Measurements from ENCODE around the gene KSR2. TPM values are rescaled to one million over a fixed set of nuclear protein-coding genes. Genes with fewer than 3 reads are reported as not detected.

The KSR2 gene
- total RNA-seq, 1 donor from 2014 or later, result not detected

DNA sequence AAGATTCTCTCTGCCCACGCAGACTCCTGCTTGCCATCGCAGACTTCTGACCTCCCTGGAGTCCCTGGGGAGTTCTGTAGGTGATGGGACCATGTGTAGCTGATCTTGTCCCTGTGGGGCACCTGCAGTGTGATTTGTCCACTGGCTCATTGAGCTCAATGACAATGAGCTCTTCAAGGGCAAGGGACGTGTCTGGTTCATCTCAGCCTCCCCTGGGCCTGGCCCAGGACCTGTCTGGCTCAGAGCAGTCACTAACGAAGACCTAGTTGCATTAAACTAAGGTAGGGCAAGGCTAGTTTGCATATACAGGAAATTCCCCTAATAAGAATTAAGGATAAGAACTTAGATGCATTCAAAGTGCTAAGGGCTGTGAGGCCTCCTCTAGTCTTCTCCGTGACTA is 361.8 kb downstream of the KSR2 start:
- FAIRE-seq (no peak), DNase-seq (ENCODE audit: low read depth) (no peak)
- no peaks in the 10 kb centered on the region for H3K27me3 ChIP-seq (ENCODE audit: control insufficient read depth, insufficient read depth, low read length)
- TF ChIP-seq, protein P1, sequence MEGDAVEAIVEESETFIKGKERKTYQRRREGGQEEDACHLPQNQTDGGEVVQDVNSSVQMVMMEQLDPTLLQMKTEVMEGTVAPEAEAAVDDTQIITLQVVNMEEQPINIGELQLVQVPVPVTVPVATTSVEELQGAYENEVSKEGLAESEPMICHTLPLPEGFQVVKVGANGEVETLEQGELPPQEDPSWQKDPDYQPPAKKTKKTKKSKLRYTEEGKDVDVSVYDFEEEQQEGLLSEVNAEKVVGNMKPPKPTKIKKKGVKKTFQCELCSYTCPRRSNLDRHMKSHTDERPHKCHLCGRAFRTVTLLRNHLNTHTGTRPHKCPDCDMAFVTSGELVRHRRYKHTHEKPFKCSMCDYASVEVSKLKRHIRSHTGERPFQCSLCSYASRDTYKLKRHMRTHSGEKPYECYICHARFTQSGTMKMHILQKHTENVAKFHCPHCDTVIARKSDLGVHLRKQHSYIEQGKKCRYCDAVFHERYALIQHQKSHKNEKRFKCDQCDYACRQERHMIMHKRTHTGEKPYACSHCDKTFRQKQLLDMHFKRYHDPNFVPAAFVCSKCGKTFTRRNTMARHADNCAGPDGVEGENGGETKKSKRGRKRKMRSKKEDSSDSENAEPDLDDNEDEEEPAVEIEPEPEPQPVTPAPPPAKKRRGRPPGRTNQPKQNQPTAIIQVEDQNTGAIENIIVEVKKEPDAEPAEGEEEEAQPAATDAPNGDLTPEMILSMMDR (IDR thresholded peaks at IDR 0.05; ENCODE audit: insufficient read depth, low read length, severe bottlenecking), result no peak
- no peaks in the 10 kb centered on the region for H3K36me3 ChIP-seq (ENCODE audit: control insufficient read depth, insufficient read depth, low read length)
- no peak overlapping the region for H3K4me3 ChIP-seq (ENCODE audit: low read depth, low read length)

DNA sequence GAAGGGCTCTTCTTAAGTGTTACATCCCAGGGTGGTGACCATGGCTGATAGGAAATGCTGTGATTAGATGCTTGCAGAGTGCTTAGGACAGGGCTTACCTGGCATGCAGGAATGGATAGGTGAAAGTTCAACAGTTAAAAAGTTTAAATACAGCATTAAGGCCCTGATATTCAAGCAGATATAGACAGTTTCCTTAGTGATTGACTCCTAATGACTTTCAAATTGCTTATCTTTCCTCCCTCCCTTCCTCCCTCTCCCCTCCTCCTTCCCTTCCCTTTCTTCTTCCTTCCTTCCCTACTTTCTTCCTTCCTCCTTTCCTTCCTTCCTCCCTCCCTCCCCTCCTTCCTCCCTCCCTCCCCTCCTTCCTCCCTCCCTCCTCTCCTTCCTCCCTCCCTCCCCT is 362.8 kb downstream of the KSR2 start:
- FAIRE-seq (no peak), DNase-seq (ENCODE audit: low read depth) (no peak)
- Histone ChIP-seq H3K27me3 (ENCODE audit: control insufficient read depth, insufficient read depth, low read length) (no peaks in the 10 kb centered on the region), H3K4me3 (ENCODE audit: low read depth, low read length) (no peak overlapping the region), H3K36me3 (ENCODE audit: control insufficient read depth, insufficient read depth, low read length) (no peaks in the 10 kb centered on the region)
- TF ChIP-seq, protein P1 (IDR thresholded peaks at IDR 0.05; ENCODE audit: insufficient read depth, low read length, severe bottlenecking), result no peak

DNA sequence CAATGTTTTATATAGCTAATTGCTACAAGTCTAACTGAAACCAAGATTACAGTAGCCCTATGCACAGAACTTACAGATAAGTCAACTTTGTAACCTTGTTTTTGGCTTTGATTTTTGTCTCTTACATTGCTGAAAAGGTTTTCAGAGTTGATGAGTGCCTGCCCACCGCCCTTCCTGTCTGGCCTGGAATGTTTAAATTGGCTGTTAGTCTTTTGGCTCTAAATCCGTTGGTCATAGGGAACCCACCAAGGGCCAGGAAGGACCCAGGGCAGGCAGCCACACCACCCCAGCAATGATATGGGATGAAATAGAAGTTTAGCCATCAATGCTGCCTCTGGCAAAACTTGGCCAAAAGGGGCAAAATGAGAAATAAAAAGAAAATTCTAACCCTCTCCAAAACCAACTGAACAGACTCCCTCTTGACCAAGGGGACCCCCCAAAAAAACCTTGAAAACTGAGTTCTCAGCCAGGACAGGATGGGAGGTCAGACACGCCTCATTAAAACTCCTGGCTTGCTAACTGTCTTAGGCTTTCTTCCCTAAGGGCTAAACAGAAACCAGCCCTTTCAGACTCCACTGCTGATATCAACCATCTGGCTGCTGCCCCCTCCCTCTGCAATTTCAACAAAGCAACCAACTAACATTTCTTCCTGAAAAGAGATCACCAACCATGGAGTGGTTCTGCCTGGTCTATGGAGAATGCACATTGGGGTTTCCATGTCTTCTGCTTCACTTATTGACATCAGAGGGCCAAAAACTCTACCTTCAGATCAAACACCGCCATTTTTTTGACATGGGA is 365.3 kb downstream of the KSR2 start:
- TF ChIP-seq, protein P1 (IDR thresholded peaks at IDR 0.05; ENCODE audit: insufficient read depth, low read length, severe bottlenecking), result no peak
- DNase-seq (ENCODE audit: low read depth), result no peak
- no peaks in the 10 kb centered on the region for H3K27me3 ChIP-seq (ENCODE audit: control insufficient read depth, insufficient read depth, low read length)
- H3K36me3 ChIP-seq (ENCODE audit: control insufficient read depth, insufficient read depth, low read length), result no peaks in the 10 kb centered on the region
- no peak for FAIRE-seq
- H3K4me3 ChIP-seq (ENCODE audit: low read depth, low read length), result no peak overlapping the region

DNA sequence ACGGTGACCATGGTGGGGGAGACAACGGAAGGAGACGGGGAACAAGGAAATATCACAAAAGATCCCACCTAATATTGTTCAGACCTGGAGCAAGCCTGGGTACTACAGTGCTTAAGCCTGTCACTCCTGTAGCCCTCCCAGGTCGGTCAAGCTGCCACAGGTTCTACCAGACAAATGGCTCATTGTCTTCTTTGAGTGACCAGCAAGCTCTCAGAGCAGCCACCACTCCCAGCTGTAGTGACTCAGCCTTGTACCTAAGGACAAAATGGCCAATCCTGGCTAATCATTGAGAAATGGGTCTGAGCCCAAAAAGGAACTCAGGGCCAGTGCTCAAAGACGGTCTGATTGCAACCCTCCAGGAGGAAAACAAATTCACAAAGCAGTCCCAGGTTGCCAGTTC is 368.9 kb downstream of the KSR2 start:
- Histone ChIP-seq H3K4me3 (ENCODE audit: low read depth, low read length) (no peak overlapping the region), H3K27me3 (ENCODE audit: control insufficient read depth, insufficient read depth, low read length) (no peaks in the 10 kb centered on the region), H3K36me3 (ENCODE audit: control insufficient read depth, insufficient read depth, low read length) (no peaks in the 10 kb centered on the region)
- no peak for DNase-seq (ENCODE audit: low read depth)
- no peak for FAIRE-seq
- TF ChIP-seq, protein P1 (IDR thresholded peaks at IDR 0.05; ENCODE audit: insufficient read depth, low read length, severe bottlenecking), result no peak

DNA sequence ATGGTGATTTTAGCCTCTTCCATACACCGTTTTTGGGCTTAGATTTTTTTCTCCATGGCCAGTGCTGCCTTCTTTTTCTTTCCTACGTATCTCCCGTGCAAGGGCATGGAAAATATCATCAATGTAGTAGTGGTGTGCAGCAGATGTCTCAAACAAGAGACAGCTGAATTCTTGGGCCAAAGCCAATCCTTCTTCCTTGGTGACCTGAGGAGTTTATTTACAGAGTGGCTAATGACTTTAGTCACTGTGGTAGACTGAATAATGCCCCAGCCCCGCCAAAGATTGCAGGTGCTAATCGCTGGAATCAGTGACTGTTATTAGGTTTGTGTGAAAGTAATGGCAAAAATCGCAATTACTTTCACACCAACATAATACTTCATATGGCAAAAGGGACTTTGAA is 371.8 kb downstream of the KSR2 start:
- Histone ChIP-seq H3K36me3 (ENCODE audit: control insufficient read depth, insufficient read depth, low read length) (no peaks in the 10 kb centered on the region), H3K4me3 (ENCODE audit: low read depth, low read length) (no peak overlapping the region), H3K27me3 (ENCODE audit: control insufficient read depth, insufficient read depth, low read length) (no peaks in the 10 kb centered on the region)
- TF ChIP-seq, protein P1 (IDR thresholded peaks at IDR 0.05; ENCODE audit: insufficient read depth, low read length, severe bottlenecking), result no peak
- FAIRE-seq (no peak), DNase-seq (ENCODE audit: low read depth) (no peak)

DNA sequence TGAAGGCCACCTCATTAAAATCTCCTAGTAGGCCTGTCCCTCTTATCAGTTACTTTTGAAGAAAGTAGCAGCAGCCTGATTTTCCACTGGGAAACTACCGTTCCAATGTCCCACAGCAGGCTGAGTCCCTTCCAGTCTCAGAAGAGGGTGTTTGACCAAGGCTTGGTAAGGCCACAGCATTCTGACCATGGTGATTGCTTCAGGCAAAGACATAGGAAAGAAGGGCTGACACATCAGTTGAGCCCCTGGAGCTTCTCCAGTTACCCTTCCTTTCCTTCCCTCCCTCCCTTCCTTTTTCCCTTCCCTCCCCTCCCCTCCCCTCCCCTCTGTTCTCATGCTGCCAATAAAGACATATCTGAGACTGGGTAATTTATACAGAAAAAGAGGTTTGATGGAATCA is 373.0 kb downstream of the KSR2 start:
- Histone ChIP-seq H3K36me3 (ENCODE audit: control insufficient read depth, insufficient read depth, low read length) (no peaks in the 10 kb centered on the region), H3K27me3 (ENCODE audit: control insufficient read depth, insufficient read depth, low read length) (no peaks in the 10 kb centered on the region), H3K4me3 (ENCODE audit: low read depth, low read length) (no peak overlapping the region)
- no peak for DNase-seq (ENCODE audit: low read depth)
- FAIRE-seq, result no peak
- TF ChIP-seq, protein P1 (IDR thresholded peaks at IDR 0.05; ENCODE audit: insufficient read depth, low read length, severe bottlenecking), result no peak
